ENCODE measurements around the gene PLCD3. TPM values are rescaled to one million over a fixed set of nuclear protein-coding genes. Genes with fewer than 3 reads are reported as not detected.

PLCD3 gene
- polyA plus RNA-seq, 1 donor (not counting 4 experiments of a cell fraction or from before 2014, with no cell fraction given) = 53.3 TPM

DNA sequence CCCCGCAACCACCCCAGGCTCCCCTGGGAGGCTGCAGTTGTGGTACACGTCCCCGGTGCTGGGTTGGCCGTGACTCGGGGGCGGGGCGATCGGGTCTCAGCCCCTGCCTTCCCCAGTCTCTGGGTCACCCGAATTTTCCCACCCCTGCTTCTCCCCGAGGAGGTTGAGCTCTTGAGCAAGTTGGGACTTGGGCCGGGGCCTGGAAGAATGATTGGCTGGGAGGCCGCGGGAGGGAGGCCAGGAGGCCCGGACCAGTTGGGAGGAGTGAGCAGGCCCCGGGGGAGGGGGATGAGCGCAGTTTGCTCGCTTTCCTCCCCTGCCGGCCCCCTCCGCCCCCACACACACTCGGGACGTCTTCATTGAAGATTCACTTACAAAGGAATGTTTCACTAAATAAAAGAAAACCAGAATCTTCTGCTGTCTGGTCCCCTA, 11.5 kb upstream of the PLCD3 start:
- peak overlapping the region; percentile 67 for H2AFZ ChIP-seq (ENCODE audit: control insufficient read depth, low read length)

DNA sequence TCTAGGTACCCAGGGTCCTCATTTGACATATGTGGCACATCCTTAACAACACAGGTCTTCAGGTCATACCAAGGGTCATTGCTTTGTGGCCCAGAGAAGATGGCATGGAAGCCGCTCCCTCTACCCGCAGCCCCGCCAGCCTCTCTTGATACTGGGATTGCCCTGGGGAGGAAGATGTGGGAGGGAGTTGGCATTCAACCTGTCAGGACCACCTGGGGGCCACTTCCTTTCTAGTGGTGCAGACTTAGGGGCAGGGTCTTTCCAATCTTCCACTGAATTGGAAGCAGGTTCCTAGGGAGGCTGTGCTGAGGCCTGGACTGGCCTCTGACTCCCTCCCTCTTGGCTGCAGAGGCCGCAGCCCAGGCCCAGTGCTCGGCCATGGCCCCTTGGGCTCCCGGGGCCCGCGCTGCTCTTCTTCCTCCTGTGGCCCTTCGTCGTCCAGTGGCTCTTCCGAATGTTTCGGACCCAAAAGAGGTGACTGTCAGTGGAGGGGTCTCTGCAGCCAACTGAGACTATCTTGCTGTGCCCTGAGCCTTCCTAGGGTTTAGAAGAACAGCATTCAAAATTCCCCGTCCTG, 10.9 kb upstream of the PLCD3 start:
- no peaks in the 10 kb centered on the region for H3K36me3 ChIP-seq (ENCODE audit: control insufficient read depth in 2 of 2, extremely low read depth in 1 of 2, insufficient read depth in 2 of 2, low read length in 2 of 2)
- no peak for TF ChIP-seq EZH2 (IDR thresholded peaks at IDR 0.05; ENCODE audit: low read length)
- TF ChIP-seq, protein P1, sequence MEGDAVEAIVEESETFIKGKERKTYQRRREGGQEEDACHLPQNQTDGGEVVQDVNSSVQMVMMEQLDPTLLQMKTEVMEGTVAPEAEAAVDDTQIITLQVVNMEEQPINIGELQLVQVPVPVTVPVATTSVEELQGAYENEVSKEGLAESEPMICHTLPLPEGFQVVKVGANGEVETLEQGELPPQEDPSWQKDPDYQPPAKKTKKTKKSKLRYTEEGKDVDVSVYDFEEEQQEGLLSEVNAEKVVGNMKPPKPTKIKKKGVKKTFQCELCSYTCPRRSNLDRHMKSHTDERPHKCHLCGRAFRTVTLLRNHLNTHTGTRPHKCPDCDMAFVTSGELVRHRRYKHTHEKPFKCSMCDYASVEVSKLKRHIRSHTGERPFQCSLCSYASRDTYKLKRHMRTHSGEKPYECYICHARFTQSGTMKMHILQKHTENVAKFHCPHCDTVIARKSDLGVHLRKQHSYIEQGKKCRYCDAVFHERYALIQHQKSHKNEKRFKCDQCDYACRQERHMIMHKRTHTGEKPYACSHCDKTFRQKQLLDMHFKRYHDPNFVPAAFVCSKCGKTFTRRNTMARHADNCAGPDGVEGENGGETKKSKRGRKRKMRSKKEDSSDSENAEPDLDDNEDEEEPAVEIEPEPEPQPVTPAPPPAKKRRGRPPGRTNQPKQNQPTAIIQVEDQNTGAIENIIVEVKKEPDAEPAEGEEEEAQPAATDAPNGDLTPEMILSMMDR (optimal IDR thresholded peaks at IDR 0.05 in 1 of 3, IDR thresholded peaks at IDR 0.05 in 1 of 3, conservative IDR thresholded peaks at IDR 0.05 in 1 of 3; ENCODE audit: extremely low read depth in 1 of 3, insufficient read depth in 2 of 3, low read length in 3 of 3) = no peak
- H3K9ac ChIP-seq (ENCODE audit: control insufficient read depth, extremely low read depth, insufficient read depth, low read length) = peak overlapping the region; percentile 79
- dilution Hi-C loops (cut with MboI; ENCODE audit: extremely low pct_ligation_motif_present, low sequenced_read_pairs) = no loop called here
- no peak for DNase-seq (ENCODE audit: low read depth, low spot score)
- peak overlapping the region; percentile 37 for H2AFZ ChIP-seq (ENCODE audit: control insufficient read depth, low read length)
- peaks cover 27% of the 10 kb centered on the region for H3K4me1 ChIP-seq (ENCODE audit: control insufficient read depth, extremely low read depth, insufficient read depth, low read length)
- H4K20me1 ChIP-seq (ENCODE audit: control insufficient read depth, extremely low read depth, insufficient read depth, low read length) = no peaks in the 10 kb centered on the region
- no peak for FAIRE-seq
- H3K79me2 ChIP-seq (ENCODE audit: control insufficient read depth, insufficient read depth, low read length) = no peaks in the 10 kb centered on the region
- H3K27me3 ChIP-seq (ENCODE audit: control insufficient read depth, extremely low read depth, insufficient read depth, low read length) = no peaks in the 10 kb centered on the region
- no peak overlapping the region for H3K4me3 ChIP-seq (ENCODE audit: control insufficient read depth in 2 of 3, extremely low read depth in 1 of 3, insufficient read depth in 2 of 3, low read depth in 1 of 3, low read length in 3 of 3)
- H3K4me2 ChIP-seq (ENCODE audit: control insufficient read depth, extremely low read depth, insufficient read depth, low read depth, low read length) = peak overlapping the region; percentile 87
- H3K9me3 ChIP-seq (ENCODE audit: control insufficient read depth, low read depth, low read length) = no peaks in the 10 kb centered on the region
- H3K27ac ChIP-seq (ENCODE audit: control insufficient read depth, insufficient read depth, low read length) = no peak overlapping the region
- H3K9me1 ChIP-seq (ENCODE audit: control insufficient read depth, extremely low read depth, insufficient read depth, low read length) = no peaks in the 10 kb centered on the region

More for the DNA sequence above, 11.5 kb upstream of the PLCD3 start:
- dilution Hi-C loops (cut with MboI; ENCODE audit: extremely low pct_ligation_motif_present, low sequenced_read_pairs) = no loop called here
- Histone ChIP-seq H3K27me3 (ENCODE audit: control insufficient read depth, extremely low read depth, insufficient read depth, low read length) (no peaks in the 10 kb centered on the region), H3K4me1 (ENCODE audit: control insufficient read depth, extremely low read depth, insufficient read depth, low read length) (peaks cover 27% of the 10 kb centered on the region), H3K9ac (ENCODE audit: control insufficient read depth, extremely low read depth, insufficient read depth, low read length) (peak overlapping the region; percentile 79), H3K9me1 (ENCODE audit: control insufficient read depth, extremely low read depth, insufficient read depth, low read length) (no peaks in the 10 kb centered on the region), H3K36me3 (ENCODE audit: control insufficient read depth in 2 of 2, extremely low read depth in 1 of 2, insufficient read depth in 2 of 2, low read length in 2 of 2) (no peaks in the 10 kb centered on the region), H4K20me1 (ENCODE audit: control insufficient read depth, extremely low read depth, insufficient read depth, low read length) (no peaks in the 10 kb centered on the region), H3K4me3 (ENCODE audit: control insufficient read depth in 2 of 3, extremely low read depth in 1 of 3, insufficient read depth in 2 of 3, low read depth in 1 of 3, low read length in 3 of 3) (peak overlapping the region in 2 of 3 experiments; percentile 58 to 60), H3K79me2 (ENCODE audit: control insufficient read depth, insufficient read depth, low read length) (peaks cover 4% of the 10 kb centered on the region), H3K27ac (ENCODE audit: control insufficient read depth, insufficient read depth, low read length) (peak overlapping the region; percentile 61), H3K9me3 (ENCODE audit: control insufficient read depth, low read depth, low read length) (no peaks in the 10 kb centered on the region), H3K4me2 (ENCODE audit: control insufficient read depth, extremely low read depth, insufficient read depth, low read depth, low read length) (peak overlapping the region; percentile 87)
- DNase-seq (ENCODE audit: low read depth, low spot score) (no peak), FAIRE-seq (no peak)
- TF ChIP-seq, protein P1 (optimal IDR thresholded peaks at IDR 0.05 in 1 of 3, IDR thresholded peaks at IDR 0.05 in 1 of 3, conservative IDR thresholded peaks at IDR 0.05 in 1 of 3; ENCODE audit: extremely low read depth in 1 of 3, insufficient read depth in 2 of 3, low read length in 3 of 3) = no peak
- no peak for TF ChIP-seq EZH2 (IDR thresholded peaks at IDR 0.05; ENCODE audit: low read length)
